WTC11 (cell line): Measurements from ENCODE around the gene SLK. TPM values are rescaled to one million over a fixed set of nuclear protein-coding genes. Genes with fewer than 3 reads are reported as not detected.

Experiments
- ATAC-seq: fragments of 200-7000 bp; cut with Tn5 transposase; 2 replicates; pipeline ENCODE4 v1.10.0; 2021; ENCODE audit warnings: mild to moderate bottlenecking, moderate library complexity
- CTCF ChIA-PET: fragments of 300-600 bp; sonication (Branson Sonifier 250); formaldehyde crosslinking; loops from one replicate; lab custom pipeline; 2021; ENCODE audit warnings: antibody characterized with exemption; lab: Charles Lee
- POLR2A ChIA-PET: fragments of 350-600 bp; sonication (Branson Sonifier 250); formaldehyde crosslinking; loops from one replicate; lab custom pipeline; 2021; ENCODE audit warnings: antibody characterized with exemption; lab: Charles Lee
- DNase-seq: peaks from one replicate; pipeline ENCODE4 v3.0.0; 2021; ENCODE audit warnings: low spot score
- H3K27ac Mint-ChIP-seq: 2 replicates; pipeline ENCODE4 v1.8.0; 2021; ENCODE audit warnings: mixed read lengths
- H3K27me3 Mint-ChIP-seq: 2 replicates; pipeline ENCODE4 v1.8.0; 2021; ENCODE audit warnings: low read depth, mild to moderate bottlenecking, moderate library complexity, mixed read lengths
- H3K36me3 Mint-ChIP-seq: 2 replicates; pipeline ENCODE4 v1.8.0; 2021; ENCODE audit warnings: mixed read lengths
- H3K4me1 Mint-ChIP-seq: 2 replicates; pipeline ENCODE4 v1.8.0; 2022; ENCODE audit warnings: mixed read lengths
- H3K4me3 Mint-ChIP-seq: 2 replicates; pipeline ENCODE4 v1.8.0; 2021; ENCODE audit warnings: mild to moderate bottlenecking, moderate library complexity, mixed read lengths
- H3K9me3 Mint-ChIP-seq: 2 replicates; pipeline ENCODE4 v1.8.0; 2021; ENCODE audit warnings: mixed read lengths
- E2F4 ChIP-seq: sonication (generic); formaldehyde crosslinking; IDR thresholded peaks from 2 replicates; pipeline ENCODE4 v1.8.1; 2022; ENCODE audit warnings: low read depth, mild to moderate bottlenecking, moderate library complexity, missing genetic modification reagents, borderline replicate concordance
- E2F5 ChIP-seq: sonication (generic); formaldehyde crosslinking; IDR thresholded peaks from 2 replicates; pipeline ENCODE4 v1.8.1; 2022; ENCODE audit warnings: mild to moderate bottlenecking, moderate library complexity, missing genetic modification reagents
- EMX1 ChIP-seq: fragments of 250-450 bp; sonication (Bioruptor Pico); IDR thresholded peaks from 2 replicates; pipeline ENCODE4 v1.8.0; 2021; ENCODE audit warnings: mild to moderate bottlenecking
- ETV6 ChIP-seq: sonication (generic); formaldehyde crosslinking; IDR thresholded peaks from 2 replicates; pipeline ENCODE4 v1.8.1; 2022; ENCODE audit warnings: mild to moderate bottlenecking, missing genetic modification reagents
- FOXJ3 ChIP-seq: sonication (generic); formaldehyde crosslinking; IDR thresholded peaks from 2 replicates; pipeline ENCODE4 v1.9.0; 2021; ENCODE audit warnings: missing genetic modification reagents, mild to moderate bottlenecking, borderline replicate concordance
- HMGA2 ChIP-seq: fragments of 250-450 bp; sonication (Bioruptor Pico); IDR thresholded peaks from 2 replicates; pipeline ENCODE4 v1.4.0; 2021; ENCODE audit warnings: mild to moderate bottlenecking, moderate library complexity
- JAZF1 ChIP-seq: fragments of 250-450 bp; sonication (Bioruptor Pico); IDR thresholded peaks from 2 replicates; pipeline ENCODE4 v1.9.0; 2021; ENCODE audit warnings: moderate library complexity, mild to moderate bottlenecking, inconsistent platforms
- KAT7 ChIP-seq: sonication (generic); formaldehyde crosslinking; IDR thresholded peaks from 2 replicates; pipeline ENCODE4 v1.8.1; 2023; ENCODE audit warnings: missing genetic modification reagents, mild to moderate bottlenecking, borderline replicate concordance
- OVOL2 ChIP-seq: fragments of 250-450 bp; sonication (Bioruptor Pico); IDR thresholded peaks from 2 replicates; pipeline ENCODE4 v1.9.0; 2021; ENCODE audit warnings: mild to moderate bottlenecking, borderline replicate concordance
- SMAD3 ChIP-seq: sonication (generic); formaldehyde crosslinking; IDR thresholded peaks from 2 replicates; pipeline ENCODE4 v1.8.0; 2022; ENCODE audit warnings: missing genetic modification reagents, mild to moderate bottlenecking, borderline replicate concordance
- SP1 ChIP-seq: sonication (generic); formaldehyde crosslinking; conservative IDR thresholded peaks from 2 replicates; pipeline ENCODE4 v1.8.1; 2022; ENCODE audit warnings: missing genetic modification reagents
- TCF7 ChIP-seq: sonication (generic); formaldehyde crosslinking; IDR thresholded peaks from 2 replicates; pipeline ENCODE4 v1.8.0; 2022; ENCODE audit warnings: mild to moderate bottlenecking, low read depth, missing genetic modification reagents, moderate library complexity
- TEAD4 ChIP-seq: sonication (generic); formaldehyde crosslinking; IDR thresholded peaks from 2 replicates; pipeline ENCODE4 v1.8.0; 2022; ENCODE audit warnings: mild to moderate bottlenecking, missing genetic modification reagents
- ZNF232 ChIP-seq: sonication (generic); formaldehyde crosslinking; IDR thresholded peaks from 2 replicates; pipeline ENCODE4 v1.8.0; 2022; ENCODE audit warnings: mild to moderate bottlenecking, missing genetic modification reagents
- ZNF317 ChIP-seq: sonication (generic); formaldehyde crosslinking; IDR thresholded peaks from 2 replicates; pipeline ENCODE4 v1.8.1; 2023; ENCODE audit warnings: low read depth, mild to moderate bottlenecking, moderate library complexity, missing genetic modification reagents, borderline replicate concordance
- ZNF416 ChIP-seq: fragments of 250-450 bp; sonication (Bioruptor Pico); IDR thresholded peaks from 2 replicates; pipeline ENCODE4 v1.9.0; 2021; ENCODE audit warnings: mild to moderate bottlenecking, inconsistent platforms
- ZNF423 ChIP-seq: fragments of 250-450 bp; sonication (Bioruptor Pico); IDR thresholded peaks from 2 replicates; pipeline ENCODE4 v2.1.2; 2022; ENCODE audit warnings: mild to moderate bottlenecking, moderate library complexity
- total RNA-seq: library from RNA; stranded (reverse); gene quantifications from 3 replicates; pipeline ENCODE4 v1.2.3, GENCODE V29; 2021
- TF ChIP-seq, protein P1 (sequence below): sonication (generic); formaldehyde crosslinking; IDR thresholded peaks from 2 replicates; pipeline ENCODE4 v1.8.0; 2022; ENCODE audit warnings: mild to moderate bottlenecking, missing genetic modification reagents
- TF ChIP-seq, protein P2 (sequence below): fragments of 250-450 bp; sonication (Bioruptor Pico); IDR thresholded peaks from 2 replicates; pipeline ENCODE4 v1.9.0; 2021; ENCODE audit warnings: moderate library complexity, mild to moderate bottlenecking, inconsistent platforms, borderline replicate concordance
- TF ChIP-seq, protein P3 (sequence below): sonication (generic); formaldehyde crosslinking; conservative IDR thresholded peaks from 2 replicates; pipeline ENCODE4 v1.8.1; 2022; ENCODE audit warnings: mild to moderate bottlenecking, missing genetic modification reagents
- TF ChIP-seq, protein P4 (sequence below): fragments of 250-450 bp; sonication (Bioruptor Pico); IDR thresholded peaks from 2 replicates; pipeline ENCODE4 v1.9.0; 2021; ENCODE audit warnings: mild to moderate bottlenecking

SLK gene
- total RNA-seq, 1 experiment from 2014 or later: 19.2 TPM

- no peak for TF ChIP-seq JAZF1 (CRISPR knock-in tag)
These were observed 53.1 kb downstream of the SLK start (continued) for GRCh38 chr10:104020020-104020419.

DNA sequence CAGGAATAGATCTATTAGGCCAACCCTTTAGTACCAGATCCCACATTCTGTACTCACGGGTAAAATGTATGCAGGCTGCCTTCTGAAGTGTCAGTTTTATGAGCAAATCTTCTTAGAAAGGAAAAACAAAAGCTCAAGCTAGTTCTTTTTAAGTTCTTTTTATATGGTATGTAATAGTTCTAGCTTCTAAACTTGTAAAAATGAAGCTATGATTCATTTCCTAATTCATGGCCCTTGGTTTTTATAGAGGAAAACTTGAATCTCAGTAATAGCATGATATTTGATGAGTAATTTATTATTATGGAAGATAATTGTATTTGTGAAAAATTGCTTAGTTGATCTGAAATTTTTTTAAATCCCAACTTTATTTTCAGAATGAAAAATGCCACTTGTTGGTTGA lies 54.3 kb downstream of the SLK start:
- DNase-seq: no peak
- TF ChIP-seq ZNF317: no peak
- TF ChIP-seq OVOL2: no peak
- TF ChIP-seq KAT7 (CRISPR knock-in tag): no peak
- TF ChIP-seq ZNF416 (CRISPR knock-in tag): no peak
- TF ChIP-seq ETV6 (CRISPR knock-in tag): no peak
- TF ChIP-seq, protein P1, sequence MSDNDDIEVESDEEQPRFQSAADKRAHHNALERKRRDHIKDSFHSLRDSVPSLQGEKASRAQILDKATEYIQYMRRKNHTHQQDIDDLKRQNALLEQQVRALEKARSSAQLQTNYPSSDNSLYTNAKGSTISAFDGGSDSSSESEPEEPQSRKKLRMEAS (CRISPR knock-in tag): no peak
- no peak for TF ChIP-seq ZNF423 (CRISPR knock-in tag)
- TF ChIP-seq TEAD4 (CRISPR knock-in tag): no peak
- TF ChIP-seq, protein P2, sequence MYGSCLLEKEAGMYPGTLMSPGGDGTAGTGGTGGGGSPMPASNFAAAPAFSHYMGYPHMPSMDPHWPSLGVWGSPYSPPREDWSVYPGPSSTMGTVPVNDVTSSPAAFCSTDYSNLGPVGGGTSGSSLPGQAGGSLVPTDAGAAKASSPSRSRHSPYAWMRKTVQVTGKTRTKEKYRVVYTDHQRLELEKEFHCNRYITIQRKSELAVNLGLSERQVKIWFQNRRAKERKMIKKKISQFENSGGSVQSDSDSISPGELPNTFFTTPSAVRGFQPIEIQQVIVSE (CRISPR knock-in tag): no peak
- TF ChIP-seq, protein P3, sequence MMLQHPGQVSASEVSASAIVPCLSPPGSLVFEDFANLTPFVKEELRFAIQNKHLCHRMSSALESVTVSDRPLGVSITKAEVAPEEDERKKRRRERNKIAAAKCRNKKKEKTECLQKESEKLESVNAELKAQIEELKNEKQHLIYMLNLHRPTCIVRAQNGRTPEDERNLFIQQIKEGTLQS (CRISPR knock-in tag): no peak
- no peak for TF ChIP-seq E2F5
- Mint-ChIP-seq H3K27ac (no peak overlapping the region), H3K36me3 (peaks cover 26% of the 10 kb centered on the region), H3K4me1 (peaks cover 6% of the 10 kb centered on the region; the same call in 1 of the 2 replicates), H3K27me3 (no peaks in the 10 kb centered on the region), H3K9me3 (no peaks in the 10 kb centered on the region), H3K4me3 (no peak overlapping the region)
- CTCF ChIA-PET: no interaction called here
- POLR2A ChIA-PET: interaction anchor here (0.6 kb wide), 1 partner anchor 16 kb away, joined by 4 read pairs; no protein-coding TSS in a partner anchor
- ATAC-seq: no peak

DNA sequence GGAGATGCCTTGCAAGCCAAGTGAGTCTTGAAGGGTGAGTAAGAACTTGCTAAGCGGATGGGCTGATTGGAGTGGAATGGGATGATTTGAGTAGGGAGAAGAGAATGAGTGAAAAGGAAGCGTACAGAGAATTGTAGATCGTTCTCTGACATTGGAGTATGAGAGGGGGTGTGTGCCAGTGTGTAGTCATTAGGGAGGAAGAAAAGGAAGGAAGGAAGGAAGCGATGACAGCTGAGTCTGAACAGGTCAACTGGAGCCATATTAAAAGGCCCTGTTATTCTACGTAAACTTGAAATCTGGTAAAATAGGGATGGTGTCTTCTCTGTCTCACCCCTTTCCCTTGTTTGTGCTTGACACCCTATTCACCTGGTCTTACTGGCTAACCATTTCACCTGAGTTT lies 55.1 kb downstream of the SLK start:
- no peak overlapping the region for H3K27ac Mint-ChIP-seq
- POLR2A ChIA-PET: no interaction called here
- ATAC-seq (no peak), DNase-seq (no peak)
- H3K27me3 Mint-ChIP-seq: no peaks in the 10 kb centered on the region
- CTCF ChIA-PET: no interaction called here
- H3K4me1 Mint-ChIP-seq: no peaks in the 10 kb centered on the region
- H3K9me3 Mint-ChIP-seq: no peaks in the 10 kb centered on the region
- TF ChIP-seq E2F4 (CRISPR knock-in tag): no peak
- TF ChIP-seq, protein P4, sequence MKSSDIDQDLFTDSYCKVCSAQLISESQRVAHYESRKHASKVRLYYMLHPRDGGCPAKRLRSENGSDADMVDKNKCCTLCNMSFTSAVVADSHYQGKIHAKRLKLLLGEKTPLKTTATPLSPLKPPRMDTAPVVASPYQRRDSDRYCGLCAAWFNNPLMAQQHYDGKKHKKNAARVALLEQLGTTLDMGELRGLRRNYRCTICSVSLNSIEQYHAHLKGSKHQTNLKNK: no peak
- TF ChIP-seq SP1 (CRISPR knock-in tag): no peak
- no peak for TF ChIP-seq ZNF232
- H3K4me3 Mint-ChIP-seq: no peak overlapping the region
- H3K36me3 Mint-ChIP-seq: peaks cover 26% of the 10 kb centered on the region

- no peak overlapping the region for H3K4me3 Mint-ChIP-seq
- TF ChIP-seq HMGA2 (CRISPR knock-in tag): no peak
- TF ChIP-seq, protein P3 (CRISPR knock-in tag): no peak
- no peak for TF ChIP-seq EMX1 (CRISPR knock-in tag)
- TF ChIP-seq FOXJ3: no peak
- TF ChIP-seq SMAD3 (CRISPR knock-in tag): no peak
- TF ChIP-seq TCF7 (CRISPR knock-in tag): no peak
- no peaks in the 10 kb centered on the region for H3K9me3 Mint-ChIP-seq
- ChIA-PET POLR2A (no interaction called here), CTCF (no interaction called here)
- no peaks in the 10 kb centered on the region for H3K27me3 Mint-ChIP-seq
- peaks cover 16% of the 10 kb centered on the region for H3K36me3 Mint-ChIP-seq
- DNase-seq (no peak), ATAC-seq (no peak)
- no peaks in the 10 kb centered on the region for H3K4me1 Mint-ChIP-seq
- H3K27ac Mint-ChIP-seq: no peak overlapping the region
These were observed 58.6 kb downstream of the SLK start for GRCh38 chr10:104025524-104025923.
